NB4 (cell line): ENCODE data around the gene SEMA5A.

Source experiments
- DNase-seq: peaks from one replicate; pipeline ENCODE4 v3.0.0; 2010; ENCODE audit warnings: low read depth
- H3K4me3 ChIP-seq: one replicate; pipeline ENCODE4 v1.5.1; 2011; ENCODE audit warnings: mild to moderate bottlenecking, low read depth, low read length, moderate library complexity
- CTCF ChIP-seq: IDR thresholded peaks from one replicate; pipeline ENCODE4 v1.5.1; 2012; ENCODE audit warnings: low read depth, low read length
- MAX ChIP-seq: IDR thresholded peaks from 2 replicates; pipeline ENCODE4 v1.6.1; 2011; ENCODE audit warnings: low read depth, low read length
- MYC ChIP-seq: IDR thresholded peaks from 2 replicates; pipeline ENCODE4 v1.6.1; 2011; ENCODE audit warnings: low read depth, low read length
- POLR2A ChIP-seq: IDR thresholded peaks from 2 replicates; pipeline ENCODE4 v1.6.1; 2011; ENCODE audit warnings: mild to moderate bottlenecking; ENCODE audit not compliant: insufficient read length; ENCODE audit errors: extremely low read depth

Gene SEMA5A

DNA sequence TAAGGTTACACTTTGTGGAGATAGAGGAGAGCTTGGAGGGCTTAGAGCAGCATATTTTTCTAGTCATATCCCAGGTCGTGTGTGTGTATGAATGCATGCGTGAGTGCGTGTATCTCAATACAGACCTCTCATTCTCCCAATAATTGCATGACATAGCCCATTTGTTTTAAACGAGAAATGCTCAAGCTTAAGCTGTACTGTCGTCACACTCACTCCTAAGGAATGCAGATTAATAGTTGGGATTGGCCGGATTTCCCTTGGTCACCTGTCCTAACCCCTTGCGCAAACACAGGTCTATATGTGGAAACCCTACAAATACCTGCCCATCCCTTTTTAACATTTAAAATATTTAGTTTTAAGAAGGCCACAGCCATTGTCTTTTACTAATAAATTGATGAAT lies 165.8 kb downstream of the SEMA5A start:
- H3K4me3 ChIP-seq: no peak overlapping the region
- TF ChIP-seq CTCF (no peak), MAX (no peak), POLR2A (no peak), MYC (no peak)
- DNase-seq: no peak

- TF ChIP-seq CTCF: no peak
- TF ChIP-seq MYC: no peak
- no peak for TF ChIP-seq POLR2A
- TF ChIP-seq MAX: no peak
- no peak for DNase-seq
- H3K4me3 ChIP-seq: no peak overlapping the region
Measured at GRCh38 chr5:9376363-9377117, 169.3 kb downstream of the SEMA5A start.

GRCh38 chr5:9375756-9376155 lies 170.1 kb downstream of the SEMA5A start:
- DNase-seq: no peak
- H3K4me3 ChIP-seq: no peak overlapping the region
- TF ChIP-seq MAX (no peak), POLR2A (no peak), MYC (no peak), CTCF (no peak)

- no peak for DNase-seq
- TF ChIP-seq MYC: no peak
- no peak for TF ChIP-seq MAX
- no peak for TF ChIP-seq POLR2A
- no peak for TF ChIP-seq CTCF
Measured at GRCh38 chr5:9374025-9374424, 171.8 kb downstream of the SEMA5A start.

DNA sequence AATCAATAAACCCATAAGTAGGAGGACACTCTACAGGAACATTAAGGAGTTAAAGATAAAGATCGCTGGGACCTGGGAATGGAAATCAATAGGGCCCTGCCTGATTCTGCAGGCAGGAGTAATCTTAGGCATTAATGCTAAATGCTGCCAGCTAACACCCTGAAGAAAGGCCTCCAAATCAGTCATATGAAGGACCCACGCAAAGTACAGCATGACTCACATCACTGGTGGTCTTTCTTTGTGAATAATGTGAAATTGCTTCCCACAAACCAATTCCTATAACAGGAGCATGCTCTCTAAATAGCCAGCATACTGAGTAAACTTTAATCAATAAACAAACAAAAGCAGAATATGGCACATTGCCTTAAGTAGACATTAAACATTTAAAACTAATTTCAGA lies 172.3 kb downstream of the SEMA5A start:
- DNase-seq: no peak
- TF ChIP-seq CTCF (no peak), MAX (no peak), MYC (no peak), POLR2A (no peak)

More at GRCh38 chr5:9374025-9374424, 171.8 kb downstream of the SEMA5A start:
- H3K4me3 ChIP-seq: no peak overlapping the region

More for the DNA sequence above, 172.3 kb downstream of the SEMA5A start:
- no peak overlapping the region for H3K4me3 ChIP-seq
